Measurements from ENCODE around the gene ZBTB20.

GRCh38 chr3:114370537-114371174 lies 776.4 kb downstream of the ZBTB20 start:
- TF ChIP-seq CTCF (IDR thresholded peaks at IDR 0.05 in 8 of 11, conservative IDR thresholded peaks at IDR 0.05 in 3 of 11) (no peak), POLR2A (IDR thresholded peaks at IDR 0.05) (no peak), POLR2AphosphoS5 (IDR thresholded peaks at IDR 0.05) (no peak)

Measured in spleen (tissue), 7 donors.